K562 (cell line): Measurements from ENCODE around the gene FN3K. TPM values are rescaled to one million over a fixed set of nuclear protein-coding genes. Genes with fewer than 3 reads are reported as not detected.

Experiments
- ATAC-seq: fragments of 200-7000 bp; cut with Tn5 transposase; 3 replicates; pipeline ENCODE4 v1.9.1; 2020; ENCODE audit warnings: moderate library complexity
- BruUV-seq: library from RNA; stranded (reverse); fragments of 400-500 nt; replicated peaks from 2 replicates; lab custom pipeline; 2021; lab: Mats Ljungman, UMichigan
- CTCF ChIA-PET: fragments of 300-600 bp; formaldehyde crosslinking; extraction: SDS; loops from one replicate; lab custom pipeline; 2021; ENCODE audit warnings: low intra/inter-chr PET ratio; lab: Yijun Ruan, JAX
- POLR2A ChIA-PET: fragments of 300-600, 350-650 bp; sonication (Branson Sonifier 250); formaldehyde crosslinking; extraction: SDS; loops from one replicate; lab custom pipeline; 2021; ENCODE audit warnings: antibody characterized with exemption, inconsistent platforms; lab: Yijun Ruan, JAX
- DNase-seq, 4 experiments: peaks; one replicate each; pipeline versions ENCODE4 v3.0.0 to v3.0.0-alpha.2; 2011 to 2018; ENCODE audit warnings: low spot score in 3 of 4, mixed read lengths in 3 of 4; ENCODE audit errors: extremely low read depth in 1 of 4
- FAIRE-seq: peaks from 2 replicates; lab custom pipeline; 2011; peaks lifted over from hg19 to GRCh38; lab: Jason Lieb, UNC
- H2AFZ ChIP-seq: 2 replicates; pipeline ENCODE4 v1.6.0; 2011; ENCODE audit warnings: low read depth, low read length, control low read depth, inconsistent platforms
- H3K27ac ChIP-seq: fragments of 200-600 bp; 3 replicates; pipeline ENCODE4 v1.8.0; 2011; ENCODE audit warnings: low read depth, mild to moderate bottlenecking, control low read depth, inconsistent platforms, low read length, moderate library complexity, mixed read lengths; ENCODE audit errors: extremely low read depth
- H3K27me3 ChIP-seq, 2 experiments: fragments of 300-600 bp in 1 of 2; 2 replicates in 1 of 2; 3 replicates in 1 of 2; pipeline versions ENCODE4 v1.6.0 to v1.8.0; 2011; ENCODE audit warnings: inconsistent platforms in 2 of 2, low read length in 2 of 2, mild to moderate bottlenecking in 1 of 2, mixed read lengths in 1 of 2, moderate library complexity in 1 of 2; ENCODE audit not compliant: control insufficient read depth in 2 of 2, insufficient read depth in 2 of 2
- H3K36me3 ChIP-seq: fragments of 300-600 bp; 3 replicates; pipeline ENCODE4 v1.8.0; 2011; ENCODE audit warnings: mild to moderate bottlenecking, low read length, inconsistent platforms; ENCODE audit not compliant: control insufficient read depth, insufficient read depth
- H3K4me1 ChIP-seq, 2 experiments: fragments of 200-600 bp in 1 of 2; replicated peaks in 1 of 2; 2 replicates in 1 of 2; 3 replicates in 1 of 2; pipeline versions ENCODE4 v1.5.1 to v1.8.0; 2011; ENCODE audit warnings: inconsistent platforms in 2 of 2, low read length in 2 of 2, mild to moderate bottlenecking in 1 of 2, mixed read lengths in 1 of 2, moderate library complexity in 1 of 2; ENCODE audit not compliant: control insufficient read depth in 2 of 2, insufficient read depth in 2 of 2
- H3K4me2 ChIP-seq: 2 replicates; pipeline ENCODE4 v1.6.1; 2011; ENCODE audit warnings: low read length, control low read depth, inconsistent platforms, mixed read lengths; ENCODE audit not compliant: insufficient read depth
- H3K4me3 ChIP-seq: fragments of 200-600 bp; sonication (generic), shearing (Covaris generic); 2 replicates; pipeline ENCODE4 v1.5.1; 2016; ENCODE audit warnings: control low read depth, inconsistent platforms
- H3K79me2 ChIP-seq: fragments of 200-600 bp; 3 replicates; pipeline ENCODE4 v1.8.0; 2011; ENCODE audit warnings: low read length, inconsistent platforms; ENCODE audit not compliant: control insufficient read depth, insufficient read depth
- H3K9ac ChIP-seq, 2 experiments: 2 replicates each; pipeline versions ENCODE4 v1.6.0 to v1.6.1; 2011; ENCODE audit warnings: low read depth in 2 of 2, low read length in 2 of 2, control low read depth in 1 of 2, inconsistent platforms in 1 of 2, mild to moderate bottlenecking in 1 of 2, mixed read lengths in 1 of 2; ENCODE audit not compliant: insufficient read depth in 1 of 2
- H3K9me1 ChIP-seq: one replicate; pipeline ENCODE4 v1.6.0; 2011; ENCODE audit warnings: inconsistent platforms, mild to moderate bottlenecking, low read length, moderate library complexity; ENCODE audit not compliant: control insufficient read depth, insufficient read depth
- H3K9me3 ChIP-seq: replicated peaks from 2 replicates; pipeline ENCODE4 v1.5.1; 2011; ENCODE audit warnings: low read depth, low read length, inconsistent platforms; ENCODE audit not compliant: control insufficient read depth, insufficient read depth
- H4K20me1 ChIP-seq: replicated peaks from 2 replicates; pipeline ENCODE4 v1.6.1; 2011; ENCODE audit warnings: low read length, inconsistent platforms, mixed read lengths; ENCODE audit not compliant: control insufficient read depth, insufficient read depth
- CREB3L1 ChIP-seq: fragments of 450-650 bp; IDR thresholded peaks from 2 replicates; pipeline ENCODE4 v1.6.1; 2014; ENCODE audit warnings: low read depth, mild to moderate bottlenecking, moderate library complexity, borderline replicate concordance
- DACH1 ChIP-seq: fragments of 450-650 bp; IDR thresholded peaks from 2 replicates; pipeline ENCODE4 v1.6.1; 2018; ENCODE audit not compliant: partially characterized antibody
- FIP1L1 ChIP-seq: fragments of 200-400 bp; formaldehyde crosslinking; IDR thresholded peaks from 2 replicates; pipeline ENCODE4 v1.6.1; 2018; ENCODE audit warnings: mild to moderate bottlenecking, low read depth, low read length; ENCODE audit not compliant: poor library complexity, severe bottlenecking
- GTF2E2 ChIP-seq: fragments of 200-800 bp; sonication (Bioruptor generic); IDR thresholded peaks from 2 replicates; pipeline ENCODE4 v1.6.1; 2016; ENCODE audit warnings: missing genetic modification characterization, missing compliant biosample characterization
- HSF4 ChIP-seq: fragments of 250-450 bp; sonication (Bioruptor Pico); IDR thresholded peaks from 2 replicates; pipeline ENCODE4 v2.1.2; 2022; ENCODE audit warnings: mild to moderate bottlenecking, moderate library complexity, borderline replicate concordance
- KLF1 ChIP-seq: fragments of 450-650 bp; IDR thresholded peaks from 2 replicates; pipeline ENCODE4 v1.6.1; 2016; ENCODE audit warnings: missing genetic modification characterization, missing compliant biosample characterization
- NONO ChIP-seq, 2 experiments: fragments of 200-400 bp in 1 of 2; fragments of 450-650 bp in 1 of 2; formaldehyde crosslinking in 1 of 2; IDR thresholded peaks; 2 replicates each; pipeline ENCODE4 v1.6.1; 2017; ENCODE audit warnings: low read depth in 2 of 2, mild to moderate bottlenecking in 2 of 2, moderate library complexity in 2 of 2, low read length in 1 of 2
- PYGO2 ChIP-seq: fragments of 450-650 bp; IDR thresholded peaks from 2 replicates; pipeline ENCODE4 v1.6.1; 2016; ENCODE audit warnings: mild to moderate bottlenecking, missing genetic modification characterization, moderate library complexity, missing compliant biosample characterization
- RFX7 ChIP-seq: fragments of 250-450 bp; sonication (Bioruptor Pico); IDR thresholded peaks from 2 replicates; pipeline ENCODE4 v1.5.1; 2021; ENCODE audit warnings: mild to moderate bottlenecking
- ZFP1 ChIP-seq: fragments of 450-650 bp; formaldehyde crosslinking; IDR thresholded peaks from 2 replicates; pipeline ENCODE4 v1.4.0; 2020; ENCODE audit warnings: mild to moderate bottlenecking, mixed read lengths
- WGBS: fragments of 100-300 bp; shearing (Covaris generic); methylation state at CpG from one replicate; pipeline ENCODE4 v1.1.6; 2016; ENCODE audit warnings: low coverage, mixed read lengths; ENCODE audit not compliant: insufficient coverage; ENCODE audit errors: missing lambda C conversion rate; 5-methylcytosine and 5-hydroxymethylcytosine counted together
- in situ Hi-C: fragments of 300-500 bp; cut with MboI; formaldehyde crosslinking; loops from 4 replicates; pipeline ENCODE4 v1.15.0; 2018; ENCODE audit warnings: inconsistent platforms, mixed read lengths
- intact Hi-C: fragments of 100-400 bp; cut with micrococcal nuclease; formaldehyde crosslinking; loops from 2 replicates; pipeline ENCODE4 v1.14.2; 2022
- polyA plus RNA-seq, 8 experiments: library from polyadenylated mRNA; depleted of rRNA in 4 of 8; stranded (reverse) in 5 of 8; unstranded in 3 of 8; fragments of >200 nt; fragmentation: Nextera tagmentation in 2 of 8; fragmentation: Illumina TruSeq in 1 of 8; extraction: Ambion mirVana in 2 of 8; extraction: Trizol in 1 of 8; gene quantifications; 2 replicates each; pipeline versions ENCODE4 v1.2.1 to v1.2.3, GENCODE V29; 2011 to 2014; ENCODE audit warnings: inconsistent platforms in 1 of 8, missing spikeins in 1 of 8
- total RNA-seq, 7 experiments: library from RNA; depleted of rRNA in 6 of 7; stranded (reverse); fragments of >200 nt in 6 of 7; fragmentation: Illumina TruSeq in 2 of 7; extraction: Trizol in 2 of 7; gene quantifications; 2 replicates each; pipeline versions ENCODE4 v1.2.1 to v1.2.3, GENCODE V29; 2011 to 2021; ENCODE audit warnings: low replicate concordance in 1 of 7

FN3K gene
- total and polyA plus RNA-seq, 9 of the 15 experiments (the other 6 are each of a cell fraction or from before 2014, with no cell fraction given), result 0.08 to 22.7 (median 3.8) TPM

DNA sequence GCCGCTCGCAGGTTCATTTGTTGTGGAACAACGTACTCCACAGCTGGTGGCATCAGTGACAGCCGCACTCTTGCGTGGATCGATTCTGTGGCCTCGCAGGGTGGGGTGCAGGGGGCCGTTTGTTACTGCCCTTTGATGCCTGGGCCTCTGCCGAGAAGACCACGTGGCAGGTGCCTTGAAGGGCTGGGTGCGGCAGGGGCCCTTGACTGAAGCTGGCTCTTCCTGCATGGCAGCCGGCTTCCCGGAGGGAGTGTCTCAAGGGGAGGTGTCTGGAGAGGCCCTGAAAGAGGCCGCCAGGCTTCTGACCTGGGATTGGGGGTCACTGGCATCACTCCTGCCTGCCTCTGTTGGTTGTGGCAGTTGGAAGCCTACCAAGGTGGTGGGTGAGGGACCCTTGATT is 60.2 kb downstream of the FN3K start:
- DNase-seq (no peak), ATAC-seq (no peak), FAIRE-seq (no peak)
- CTCF ChIA-PET, result interaction anchor here (0.5 to 0.7 kb wide), 2 partner anchors 81 to 408 kb away, joined by 3 read pairs; no protein-coding TSS in a partner anchor
- WGBS, result 95% methylated on average over 11 of the region's 14 CpGs
- H3K9me3 ChIP-seq, result no peaks in the 10 kb centered on the region
- H3K4me2 ChIP-seq, result no peak overlapping the region
- peaks cover 3% of the 10 kb centered on the region for H3K9me1 ChIP-seq
- no peaks in the 10 kb centered on the region for H3K27me3 ChIP-seq
- H3K4me1 ChIP-seq, result peaks cover 0 to 7% of the 10 kb centered on the region in 2 experiments; a peak in 2 of 5 replicates
- TF ChIP-seq RFX7 (CRISPR knock-in tag) (no peak), ZFP1 (no peak), CREB3L1 (no peak), DACH1 (no peak), KLF1 (tag) (no peak), HSF4 (no peak), PYGO2 (tag) (no peak), NONO (IDR thresholded peaks at IDR 0.05; ENCODE audit: low read depth in 2 of 2, low read length in 1 of 2) (no peak), GTF2E2 (tag) (no peak), FIP1L1 (no peak)
- no peak overlapping the region for H3K27ac ChIP-seq
- in situ Hi-C loops, result no loop called here
- POLR2A ChIA-PET, result interaction anchor here (0.6 kb wide), 1 partner anchor 590 kb away, joined by 3 read pairs; no protein-coding TSS in a partner anchor
- H2AFZ ChIP-seq, result no peak overlapping the region
- H4K20me1 ChIP-seq, result 0 out of 2 replicates have a peak, but pooled peaks cover 3% of the 10 kb centered on the region
- H3K4me3 ChIP-seq, result no peak overlapping the region
- BruUV-seq, result no TSS peak
- H3K79me2 ChIP-seq, result 0 out of 3 replicates have a peak, but pooled peaks cover 4% of the 10 kb centered on the region
- intact Hi-C loops, result no loop called here
- peaks cover 48% of the 10 kb centered on the region; the same call in 2 of the 3 replicates for H3K36me3 ChIP-seq
- H3K9ac ChIP-seq, result peak overlapping the region in 1 of 2 experiments; percentile 26; a peak in 2 of 4 replicates
